ENCODE data around the gene F5.

Gene F5

DNA sequence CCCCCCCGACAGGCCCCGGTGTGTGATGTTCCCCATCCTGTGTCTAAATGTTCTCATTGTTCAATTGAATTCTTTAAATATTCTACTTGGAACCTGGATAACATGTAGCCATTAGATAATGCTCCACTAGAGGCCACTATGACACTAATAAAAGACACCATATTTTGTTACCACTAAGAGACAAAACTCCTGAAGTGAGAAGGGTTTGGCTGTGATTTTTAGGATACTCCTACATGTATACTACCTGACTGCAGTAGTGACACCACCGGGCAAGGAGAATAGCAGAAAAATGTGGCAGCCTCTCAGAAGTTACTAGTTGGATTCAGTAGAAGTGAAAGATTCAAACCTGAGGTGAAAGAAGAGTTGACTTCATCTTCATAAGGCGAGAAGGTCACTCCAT, 36.0 kb downstream of the F5 start:
- DNase-seq, result peak; percentile 72

DNA sequence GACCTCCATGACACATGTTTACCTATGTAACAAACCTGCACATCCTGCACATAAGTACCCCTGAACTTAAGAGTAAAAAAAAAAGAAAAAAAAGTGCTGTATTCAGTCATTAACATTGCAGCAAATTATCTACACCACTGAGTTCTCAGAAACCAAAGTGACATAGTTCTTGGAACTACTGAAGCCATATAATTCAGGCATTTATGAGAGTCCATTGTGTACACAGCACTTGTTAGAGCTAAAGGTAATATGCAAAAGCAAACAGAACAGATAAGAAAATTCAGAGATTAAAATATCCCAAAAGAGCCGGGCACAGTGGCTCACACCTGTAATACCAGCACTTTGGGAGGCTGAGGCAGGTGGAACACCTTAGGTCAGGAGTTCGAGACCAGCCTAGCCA, 38.0 kb downstream of the F5 start:
- Histone ChIP-seq H2AK5ac (ENCODE audit: low read length) (no peak overlapping the region), H3K4me3 (ENCODE audit: low read length) (no peak overlapping the region), H2BK120ac (ENCODE audit: low read depth, low read length) (no peak overlapping the region), H3K23ac (ENCODE audit: low read length) (no peak overlapping the region), H3K4me2 (ENCODE audit: low read length) (no peak overlapping the region), H3K9ac (ENCODE audit: low read length) (no peak overlapping the region), H3K56ac (ENCODE audit: low read length) (no peak overlapping the region), H3K27me3 (ENCODE audit: insufficient read depth, low read length, poor library complexity) (no peaks in the 10 kb centered on the region), H4K5ac (ENCODE audit: low read length) (no peak overlapping the region), H3K4ac (ENCODE audit: low read depth, low read length) (no peak overlapping the region), H4K8ac (ENCODE audit: low read depth, low read length) (no peak overlapping the region), H2BK15ac (replicated peaks; ENCODE audit: low read depth) (no peak overlapping the region), H2BK5ac (ENCODE audit: low read length) (no peak overlapping the region), H3K79me1 (ENCODE audit: low read length) (no peaks in the 10 kb centered on the region), H3K36me3 (ENCODE audit: control insufficient read depth, insufficient read depth, low read length) (no peaks in the 10 kb centered on the region), H3K18ac (ENCODE audit: low read length) (no peak overlapping the region), H3K27ac (ENCODE audit: low read depth, low read length) (no peak overlapping the region), H3K4me1 (ENCODE audit: control insufficient read depth, low read depth, low read length) (no peaks in the 10 kb centered on the region), H3K79me2 (ENCODE audit: control insufficient read depth, insufficient read depth, low read length) (no peaks in the 10 kb centered on the region)
- WGBS (ENCODE audit: extremely low coverage, insufficient coverage, low lambda C conversion rate), result no CpG with 5 or more reads among the region's 2 CpGs
- no peak for DNase-seq

More for the DNA sequence above, 36.0 kb downstream of the F5 start:
- H4K5ac ChIP-seq (ENCODE audit: low read length), result no peak overlapping the region
- H2BK5ac ChIP-seq (ENCODE audit: low read length), result no peak overlapping the region
- no peak overlapping the region for H3K4ac ChIP-seq (ENCODE audit: low read depth, low read length)
- H3K4me1 ChIP-seq (ENCODE audit: control insufficient read depth, low read depth, low read length), result no peaks in the 10 kb centered on the region
- no peak overlapping the region for H3K27ac ChIP-seq (ENCODE audit: low read depth, low read length)
- H3K36me3 ChIP-seq (ENCODE audit: control insufficient read depth, insufficient read depth, low read length), result no peaks in the 10 kb centered on the region
- no peak overlapping the region for H2BK120ac ChIP-seq (ENCODE audit: low read depth, low read length)
- H3K27me3 ChIP-seq (ENCODE audit: insufficient read depth, low read length, poor library complexity), result no peaks in the 10 kb centered on the region
- H3K18ac ChIP-seq (ENCODE audit: low read length), result no peak overlapping the region
- H2AK5ac ChIP-seq (ENCODE audit: low read length), result no peak overlapping the region
- no peak overlapping the region for H3K4me3 ChIP-seq (ENCODE audit: low read length)
- no peak overlapping the region for H3K56ac ChIP-seq (ENCODE audit: low read length)
- H2BK15ac ChIP-seq (replicated peaks; ENCODE audit: low read depth), result no peak overlapping the region
- no peaks in the 10 kb centered on the region for H3K79me2 ChIP-seq (ENCODE audit: control insufficient read depth, insufficient read depth, low read length)
- no peak overlapping the region for H3K9ac ChIP-seq (ENCODE audit: low read length)
- no peak overlapping the region for H3K4me2 ChIP-seq (ENCODE audit: low read length)
- H3K23ac ChIP-seq (ENCODE audit: low read length), result no peak overlapping the region
- H4K8ac ChIP-seq (ENCODE audit: low read depth, low read length), result no peak overlapping the region
- no peaks in the 10 kb centered on the region for H3K79me1 ChIP-seq (ENCODE audit: low read length)
- WGBS (ENCODE audit: extremely low coverage, insufficient coverage, low lambda C conversion rate), result no CpG with 5 or more reads among the region's 4 CpGs

DNA sequence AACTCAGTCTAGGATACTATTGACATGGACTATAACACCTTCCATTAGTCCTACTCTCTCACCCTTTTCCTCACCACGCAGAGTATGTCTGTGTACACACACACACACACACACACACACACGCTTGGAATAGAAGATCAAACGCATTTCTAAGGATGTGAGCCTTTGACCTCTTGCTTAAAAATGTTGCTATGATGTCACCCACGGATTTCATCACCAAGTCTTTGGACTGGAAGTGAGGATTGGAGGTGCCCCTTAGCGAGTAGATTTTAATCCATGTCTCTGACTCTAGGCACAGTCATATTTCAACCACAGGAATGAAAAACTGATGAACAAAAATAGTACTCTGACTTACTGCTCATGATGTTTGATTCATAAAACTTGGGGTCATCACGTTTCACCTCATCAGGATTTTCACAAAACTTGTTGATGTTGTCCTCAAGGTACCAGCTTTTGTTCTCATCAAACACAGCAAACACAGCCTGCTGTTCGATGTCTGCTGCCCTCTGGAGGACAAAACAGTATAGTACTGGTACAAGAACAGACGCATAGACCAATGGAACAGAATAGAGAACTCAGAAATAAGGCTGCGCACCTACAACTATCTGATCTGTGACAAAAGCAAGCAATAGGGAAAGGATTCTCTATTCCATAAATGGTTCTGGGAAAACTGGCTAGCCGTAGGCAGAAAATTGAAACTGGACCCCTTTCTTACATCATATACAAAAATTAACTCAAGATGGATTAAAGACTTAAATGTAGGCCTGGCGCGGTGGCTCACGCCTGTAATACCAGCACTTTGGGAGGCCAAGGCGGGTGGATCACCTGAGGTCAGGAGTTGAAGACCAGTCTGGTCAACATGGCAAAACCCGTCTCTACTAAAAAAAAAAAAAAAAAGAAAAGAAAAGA, 39.9 kb downstream of the F5 start:
- Histone ChIP-seq H3K4ac (ENCODE audit: low read depth, low read length) (no peak overlapping the region), H3K4me3 (ENCODE audit: low read length) (no peak overlapping the region), H4K8ac (ENCODE audit: low read depth, low read length) (no peak overlapping the region), H3K36me3 (ENCODE audit: control insufficient read depth, insufficient read depth, low read length) (no peaks in the 10 kb centered on the region), H4K5ac (ENCODE audit: low read length) (no peak overlapping the region), H3K79me2 (ENCODE audit: control insufficient read depth, insufficient read depth, low read length) (no peaks in the 10 kb centered on the region), H2BK15ac (replicated peaks; ENCODE audit: low read depth) (no peak overlapping the region), H2BK5ac (ENCODE audit: low read length) (no peak overlapping the region), H2BK120ac (ENCODE audit: low read depth, low read length) (no peak overlapping the region), H3K56ac (ENCODE audit: low read length) (no peak overlapping the region), H2AK5ac (ENCODE audit: low read length) (no peak overlapping the region), H3K23ac (ENCODE audit: low read length) (no peak overlapping the region), H3K9ac (ENCODE audit: low read length) (no peak overlapping the region), H3K79me1 (ENCODE audit: low read length) (no peaks in the 10 kb centered on the region), H3K27ac (ENCODE audit: low read depth, low read length) (no peak overlapping the region), H3K4me2 (ENCODE audit: low read length) (no peak overlapping the region), H3K27me3 (ENCODE audit: insufficient read depth, low read length, poor library complexity) (no peaks in the 10 kb centered on the region), H3K4me1 (ENCODE audit: control insufficient read depth, low read depth, low read length) (no peaks in the 10 kb centered on the region), H3K18ac (ENCODE audit: low read length) (no peak overlapping the region)
- DNase-seq, result peak; percentile 85
- WGBS (ENCODE audit: extremely low coverage, insufficient coverage, low lambda C conversion rate), result no CpG with 5 or more reads among the region's 15 CpGs

DNA sequence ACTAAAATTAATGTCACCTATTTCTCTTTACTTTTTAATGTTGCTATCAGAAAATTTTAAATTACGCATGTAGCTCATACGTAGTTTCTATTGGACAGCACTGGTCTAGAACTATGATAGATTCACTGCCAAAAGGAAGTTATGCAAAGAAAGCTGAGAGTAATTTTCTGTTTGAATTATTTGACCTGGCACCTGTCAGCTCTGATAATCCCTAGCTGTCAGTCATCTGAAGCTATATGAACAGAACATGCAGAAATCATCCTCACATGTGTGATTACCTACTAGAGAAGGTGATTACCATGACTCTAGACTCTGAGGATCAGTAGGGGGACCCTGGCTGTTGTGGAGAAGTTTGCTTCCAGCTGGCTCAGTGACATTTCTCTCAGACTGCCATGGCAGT, 40.8 kb downstream of the F5 start:
- H3K18ac ChIP-seq (ENCODE audit: low read length), result no peak overlapping the region
- no peak overlapping the region for H3K4ac ChIP-seq (ENCODE audit: low read depth, low read length)
- no peaks in the 10 kb centered on the region for H3K36me3 ChIP-seq (ENCODE audit: control insufficient read depth, insufficient read depth, low read length)
- no peak overlapping the region for H4K5ac ChIP-seq (ENCODE audit: low read length)
- no peak overlapping the region for H2BK15ac ChIP-seq (replicated peaks; ENCODE audit: low read depth)
- no peak overlapping the region for H3K56ac ChIP-seq (ENCODE audit: low read length)
- no peak overlapping the region for H4K8ac ChIP-seq (ENCODE audit: low read depth, low read length)
- no CpG with 5 or more reads among the region's 2 CpGs for WGBS (ENCODE audit: extremely low coverage, insufficient coverage, low lambda C conversion rate)
- no peak overlapping the region for H3K27ac ChIP-seq (ENCODE audit: low read depth, low read length)
- no peak overlapping the region for H3K9ac ChIP-seq (ENCODE audit: low read length)
- H2AK5ac ChIP-seq (ENCODE audit: low read length), result no peak overlapping the region
- no peak overlapping the region for H2BK5ac ChIP-seq (ENCODE audit: low read length)
- no peaks in the 10 kb centered on the region for H3K4me1 ChIP-seq (ENCODE audit: control insufficient read depth, low read depth, low read length)
- no peak overlapping the region for H3K4me2 ChIP-seq (ENCODE audit: low read length)
- no peak for DNase-seq
- H3K23ac ChIP-seq (ENCODE audit: low read length), result no peak overlapping the region
- H3K4me3 ChIP-seq (ENCODE audit: low read length), result no peak overlapping the region
- H3K79me1 ChIP-seq (ENCODE audit: low read length), result no peaks in the 10 kb centered on the region
- no peaks in the 10 kb centered on the region for H3K79me2 ChIP-seq (ENCODE audit: control insufficient read depth, insufficient read depth, low read length)
- no peak overlapping the region for H2BK120ac ChIP-seq (ENCODE audit: low read depth, low read length)
- no peaks in the 10 kb centered on the region for H3K27me3 ChIP-seq (ENCODE audit: insufficient read depth, low read length, poor library complexity)

DNA sequence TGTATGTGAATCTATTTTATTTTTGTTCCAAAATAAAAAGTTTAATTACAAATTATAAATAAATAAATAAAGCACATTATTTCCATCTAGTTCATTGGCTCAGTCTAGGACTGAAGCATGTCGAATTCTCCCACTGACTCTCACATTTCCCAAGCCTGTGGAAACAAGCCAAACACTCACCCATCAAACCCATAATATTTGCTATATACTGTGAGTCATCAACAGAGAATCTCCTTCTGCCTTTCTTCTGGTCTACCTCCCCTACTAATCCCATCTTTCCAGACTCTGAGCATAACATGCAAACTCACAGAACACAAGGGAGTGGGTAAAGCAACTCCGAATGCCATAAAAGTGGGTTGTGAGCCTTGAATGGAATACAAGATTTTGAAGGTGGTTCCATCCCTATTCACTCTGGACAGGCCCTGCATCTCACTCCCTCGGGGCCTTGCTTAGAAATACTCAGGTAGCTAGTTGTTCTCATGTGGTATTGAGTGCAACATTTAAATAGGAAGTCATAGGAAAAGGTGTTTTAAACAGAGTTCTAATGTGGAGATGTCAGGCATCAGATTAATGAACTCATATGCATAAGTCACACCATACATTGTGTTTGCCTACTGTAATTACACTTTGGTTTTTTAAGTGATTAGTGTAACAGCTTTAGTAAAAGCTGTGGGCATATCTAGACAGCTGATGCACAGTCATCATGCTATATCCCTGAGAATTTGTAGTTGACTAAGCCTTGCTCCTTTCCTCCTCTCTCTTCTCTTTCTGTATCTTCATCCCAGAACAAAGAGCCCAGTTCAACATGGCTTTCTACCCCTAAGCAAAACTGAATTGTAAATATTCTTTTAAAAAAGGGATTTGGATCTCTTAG, 47.0 kb downstream of the F5 start:
- H3K27ac ChIP-seq (ENCODE audit: low read depth, low read length), result no peak overlapping the region
- WGBS (ENCODE audit: extremely low coverage, insufficient coverage, low lambda C conversion rate), result no CpG with 5 or more reads among the region's 3 CpGs

More for the DNA sequence above, 47.0 kb downstream of the F5 start:
- H3K4me2 ChIP-seq (ENCODE audit: low read length), result no peak overlapping the region
- H2BK15ac ChIP-seq (replicated peaks; ENCODE audit: low read depth), result no peak overlapping the region
- no peak overlapping the region for H4K8ac ChIP-seq (ENCODE audit: low read depth, low read length)
- H3K4me3 ChIP-seq (ENCODE audit: low read length), result no peak overlapping the region
- H2BK5ac ChIP-seq (ENCODE audit: low read length), result no peak overlapping the region
- no peak overlapping the region for H4K5ac ChIP-seq (ENCODE audit: low read length)
- no peak overlapping the region for H2BK120ac ChIP-seq (ENCODE audit: low read depth, low read length)
- no peak overlapping the region for H3K18ac ChIP-seq (ENCODE audit: low read length)
- no peak overlapping the region for H3K4ac ChIP-seq (ENCODE audit: low read depth, low read length)
- no peaks in the 10 kb centered on the region for H3K79me1 ChIP-seq (ENCODE audit: low read length)
- no peaks in the 10 kb centered on the region for H3K4me1 ChIP-seq (ENCODE audit: control insufficient read depth, low read depth, low read length)
- DNase-seq, result no peak
- H3K27me3 ChIP-seq (ENCODE audit: insufficient read depth, low read length, poor library complexity), result no peaks in the 10 kb centered on the region
- H3K23ac ChIP-seq (ENCODE audit: low read length), result no peak overlapping the region
- H2AK5ac ChIP-seq (ENCODE audit: low read length), result no peak overlapping the region
- H3K79me2 ChIP-seq (ENCODE audit: control insufficient read depth, insufficient read depth, low read length), result no peaks in the 10 kb centered on the region
- no peak overlapping the region for H3K56ac ChIP-seq (ENCODE audit: low read length)
- no peaks in the 10 kb centered on the region for H3K36me3 ChIP-seq (ENCODE audit: control insufficient read depth, insufficient read depth, low read length)
- H3K9ac ChIP-seq (ENCODE audit: low read length), result no peak overlapping the region
